HG03045 (cell line): Measurements from ENCODE around the gene MCM3AP.

Experiments
- ATAC-seq: cut with Tn5 transposase; IDR thresholded peaks from one replicate; pipeline ENCODE4 v1.9.1; 2021; ENCODE audit warnings: mild to moderate bottlenecking, moderate library complexity; ENCODE audit not compliant: unreplicated experiment

The MCM3AP gene

GRCh38 chr21:46220275-46220810 is 65.1 kb downstream of the MCM3AP start:
- no peak for ATAC-seq

- no peak for ATAC-seq
Measured at GRCh38 chr21:46219591-46220239, 65.7 kb downstream of the MCM3AP start.

GRCh38 chr21:46218906-46219590 is 66.4 kb downstream of the MCM3AP start:
- no peak for ATAC-seq

- no peak for ATAC-seq
Measured at GRCh38 chr21:46217511-46218196, 67.8 kb downstream of the MCM3AP start.

GRCh38 chr21:46216132-46216747 is 69.2 kb downstream of the MCM3AP start:
- no peak for ATAC-seq

GRCh38 chr21:46215436-46216131 is 69.8 kb downstream of the MCM3AP start:
- ATAC-seq: no peak

GRCh38 chr21:46214478-46215340 is 70.7 kb downstream of the MCM3AP start:
- no peak for ATAC-seq

- ATAC-seq: no peak
Measured at GRCh38 chr21:46213620-46214286, 71.7 kb downstream of the MCM3AP start.

GRCh38 chr21:46212721-46213484 is 72.5 kb downstream of the MCM3AP start:
- ATAC-seq: no peak

GRCh38 chr21:46211786-46212720 is 73.4 kb downstream of the MCM3AP start:
- no peak for ATAC-seq

- ATAC-seq: no peak
Measured at GRCh38 chr21:46211376-46211775, 74.0 kb downstream of the MCM3AP start.

GRCh38 chr21:46210378-46211136 is 74.9 kb downstream of the MCM3AP start:
- no peak for ATAC-seq

- ATAC-seq: no peak
Measured at GRCh38 chr21:46208761-46209721, 76.4 kb downstream of the MCM3AP start.

GRCh38 chr21:46207920-46208591 is 77.4 kb downstream of the MCM3AP start:
- ATAC-seq: no peak
